Keratinocyte (primary cell): Measurements from ENCODE around the gene VTI1A.

Source experiments
- CTCF ChIP-seq, 3 experiments: IDR thresholded peaks in 1 of 3; conservative IDR thresholded peaks in 1 of 3; optimal IDR thresholded peaks in 1 of 3; 2 replicates in 2 of 3; 3 replicates in 1 of 3; pipeline versions ENCODE3 to v1.5.1; 2011; ENCODE audit warnings: low read length in 3 of 3, mild to moderate bottlenecking in 3 of 3, moderate library complexity in 2 of 3, control low read depth in 1 of 3, inconsistent platforms in 1 of 3; ENCODE audit not compliant: insufficient read depth in 2 of 3; ENCODE audit errors: extremely low read depth in 1 of 3
- EZH2 ChIP-seq: IDR thresholded peaks from one replicate; pipeline ENCODE4 v1.6.1; 2012; ENCODE audit warnings: inconsistent platforms, mild to moderate bottlenecking, low read length, moderate library complexity

GRCh38 chr10:112784022-112784461, 337.0 kb downstream of the VTI1A start:
- TF ChIP-seq CTCF (optimal IDR thresholded peaks at IDR 0.05 in 1 of 3, IDR thresholded peaks at IDR 0.05 in 1 of 3, conservative IDR thresholded peaks at IDR 0.05 in 1 of 3; ENCODE audit: extremely low read depth in 1 of 3, insufficient read depth in 2 of 3, low read length in 3 of 3), result no peak
- no peak for TF ChIP-seq EZH2
